HCT116 (cell line): ENCODE measurements around the gene CNMD. TPM values are rescaled to one million over a fixed set of nuclear protein-coding genes. Genes with fewer than 3 reads are reported as not detected.

Source experiments
- ATAC-seq: fragments of 200-7000 bp; cut with Tn5 transposase; 2 replicates; pipeline ENCODE4 v1.9.1; 2020; ENCODE audit warnings: mild to moderate bottlenecking, moderate library complexity
- BruUV-seq: library from RNA; stranded (reverse); fragments of 400-500 nt; replicated peaks from 2 replicates; lab custom pipeline; 2021; lab: Mats Ljungman, UMichigan
- CTCF ChIA-PET: fragments of 300-600 bp; sonication (Branson Sonifier 250); formaldehyde crosslinking; loops from one replicate; lab custom pipeline; 2021; ENCODE audit warnings: antibody characterized with exemption; lab: Charles Lee
- POLR2A ChIA-PET: fragments of 300-600, 350-600 bp; sonication (Branson Sonifier 250); formaldehyde crosslinking; loops from one replicate; lab custom pipeline; 2021; ENCODE audit warnings: antibody characterized with exemption; lab: Charles Lee
- RAD21 ChIA-PET, 2 experiments: fragments of 300-600 bp; sonication (Branson Sonifier 250); formaldehyde crosslinking; loops; one replicate each; lab custom pipeline; 2023; ENCODE audit warnings: low total read pairs in 2 of 2; ENCODE audit not compliant: uncharacterized antibody in 2 of 2, unreplicated experiment in 2 of 2, low non-redundant PET in 1 of 2; lab: Charles Lee
- DNase-seq: peaks from one replicate; pipeline ENCODE4 v3.0.0-alpha.2; 2010; ENCODE audit warnings: low read depth, low spot score
- H2AFZ ChIP-seq: fragments of 200-600 bp; shearing (Covaris generic), sonication (generic); 2 replicates; pipeline ENCODE4 v1.6.1; 2017; ENCODE audit warnings: low read depth, mixed run types, mixed read lengths, antibody characterized with exemption, low read length; ENCODE audit not compliant: poor library complexity, severe bottlenecking
- H3K27ac ChIP-seq: 2 replicates; pipeline ENCODE4 v1.5.1; 2012; ENCODE audit warnings: low read depth, low read length
- H3K27me3 ChIP-seq: fragments of 200-600 bp; sonication (generic); 2 replicates; pipeline ENCODE4 v1.6.1; 2016; ENCODE audit warnings: mixed run types, low read length, mixed read lengths; ENCODE audit not compliant: insufficient read depth
- H3K36me3 ChIP-seq, 2 experiments: fragments of 200-500 bp in 1 of 2; fragments of 200-600 bp in 1 of 2; sonication (Bioruptor generic) in 1 of 2; sonication (generic) in 1 of 2; 2 replicates each; pipeline versions ENCODE4 v1.5.1 to v1.6.1; 2014 to 2016; ENCODE audit warnings: low read length in 2 of 2, inconsistent platforms in 1 of 2, mixed read lengths in 1 of 2, mixed run types in 1 of 2; ENCODE audit not compliant: insufficient read depth in 2 of 2, control insufficient read depth in 1 of 2
- H3K4me1 ChIP-seq, 2 experiments: fragments of 200-600 bp in 1 of 2; sonication (generic) in 1 of 2; 2 replicates each; pipeline versions ENCODE4 v1.5.1 to v1.6.1; 2012 to 2017; ENCODE audit warnings: low read length in 2 of 2, inconsistent platforms in 1 of 2, mild to moderate bottlenecking in 1 of 2, mixed read lengths in 1 of 2, mixed run types in 1 of 2, moderate library complexity in 1 of 2; ENCODE audit not compliant: insufficient read depth in 2 of 2, control insufficient read depth in 1 of 2
- H3K4me2 ChIP-seq: fragments of 200-600 bp; sonication (generic); 2 replicates; pipeline ENCODE4 v1.6.1; 2017; ENCODE audit warnings: mixed run types, low read length, mixed read lengths
- H3K4me3 ChIP-seq, 2 experiments: fragments of 200-600 bp in 1 of 2; sonication (generic) in 1 of 2; replicated peaks in 1 of 2; 2 replicates each; pipeline ENCODE4 v1.5.1; 2011 to 2016; ENCODE audit warnings: low read length in 2 of 2, control low read depth in 1 of 2, low read depth in 1 of 2, mild to moderate bottlenecking in 1 of 2, mixed read lengths in 1 of 2, mixed run types in 1 of 2
- H3K79me2 ChIP-seq: fragments of 200-600 bp; sonication (generic); 2 replicates; pipeline ENCODE4 v1.6.1; 2017; ENCODE audit warnings: mild to moderate bottlenecking, mixed run types, low read length, moderate library complexity, mixed read lengths; ENCODE audit not compliant: insufficient read depth
- H3K9ac ChIP-seq: fragments of 200-600 bp; sonication (generic); 2 replicates; pipeline ENCODE4 v1.6.1; 2016; ENCODE audit warnings: low read length, mixed read lengths
- H3K9me2 ChIP-seq: fragments of 200-600 bp; sonication (generic), shearing (Covaris generic); 2 replicates; pipeline ENCODE4 v1.6.1; 2017; ENCODE audit warnings: mixed run types, mild to moderate bottlenecking, moderate library complexity; ENCODE audit not compliant: insufficient read depth
- H3K9me3 ChIP-seq, 2 experiments: fragments of 200-500 bp in 1 of 2; fragments of 200-600 bp in 1 of 2; sonication (Bioruptor generic) in 1 of 2; sonication (generic) in 1 of 2; 2 replicates each; pipeline ENCODE4 v1.6.1; 2014 to 2017; ENCODE audit warnings: low read length in 2 of 2, mixed read lengths in 2 of 2, inconsistent platforms in 1 of 2, low read depth in 1 of 2, mild to moderate bottlenecking in 1 of 2, mixed run types in 1 of 2, moderate library complexity in 1 of 2; ENCODE audit not compliant: control insufficient read depth in 1 of 2, insufficient read depth in 1 of 2
- H4K20me1 ChIP-seq: fragments of 200-600 bp; sonication (generic), shearing (Covaris generic); 2 replicates; pipeline ENCODE4 v1.6.1; 2017; ENCODE audit warnings: mixed run types, mild to moderate bottlenecking, moderate library complexity; ENCODE audit not compliant: insufficient read depth
- ATF3 ChIP-seq: IDR thresholded peaks from 2 replicates; pipeline ENCODE4 v1.6.1; 2012
- CBX3 ChIP-seq: IDR thresholded peaks from 2 replicates; pipeline ENCODE4 v1.6.1; 2012; ENCODE audit warnings: low read depth
- CEBPB ChIP-seq: IDR thresholded peaks from 2 replicates; pipeline ENCODE4 v1.6.1; 2012; ENCODE audit warnings: low read depth
- CTCF ChIP-seq, 3 experiments: fragments of 200-600 bp in 1 of 3; sonication (generic) in 1 of 3; IDR thresholded peaks in 2 of 3; conservative IDR thresholded peaks in 1 of 3; 2 replicates each; pipeline ENCODE4 v1.5.1; 2012 to 2017; ENCODE audit warnings: low read depth in 2 of 3, low read length in 2 of 3, antibody characterized with exemption in 1 of 3, borderline replicate concordance in 1 of 3, control low read depth in 1 of 3, mild to moderate bottlenecking in 1 of 3, mixed read lengths in 1 of 3, mixed run types in 1 of 3, moderate library complexity in 1 of 3; ENCODE audit not compliant: insufficient read depth in 1 of 3
- EGR1 ChIP-seq: IDR thresholded peaks from 2 replicates; pipeline ENCODE4 v1.6.1; 2012; ENCODE audit warnings: low read depth
- EZH2 ChIP-seq: fragments of 200-600 bp; sonication (generic); IDR thresholded peaks from 2 replicates; pipeline ENCODE4 v1.6.1; 2017; ENCODE audit warnings: antibody characterized with exemption, mixed run types
- EZH2phosphoT487 ChIP-seq: fragments of 200-600 bp; IDR thresholded peaks from 2 replicates; pipeline ENCODE4 v1.6.1; 2018; ENCODE audit warnings: antibody characterized with exemption, borderline replicate concordance
- FOSL1 ChIP-seq: IDR thresholded peaks from 2 replicates; pipeline ENCODE4 v1.6.1; 2012; ENCODE audit warnings: low read depth
- JUND ChIP-seq: IDR thresholded peaks from 2 replicates; pipeline ENCODE4 v1.6.1; 2012
- MAX ChIP-seq: IDR thresholded peaks from 2 replicates; pipeline ENCODE4 v1.6.1; 2012
- POLR2AphosphoS5 ChIP-seq: IDR thresholded peaks from 2 replicates; pipeline ENCODE4 v1.6.1; 2011; ENCODE audit warnings: mild to moderate bottlenecking, low read depth, low read length, moderate library complexity
- RAD21 ChIP-seq: IDR thresholded peaks from 2 replicates; pipeline ENCODE4 v1.6.1; 2012; ENCODE audit warnings: low read depth, mild to moderate bottlenecking
- REST ChIP-seq: IDR thresholded peaks from 2 replicates; pipeline ENCODE4 v1.6.1; 2012; ENCODE audit warnings: low read depth
- SP1 ChIP-seq: IDR thresholded peaks from 2 replicates; pipeline ENCODE4 v1.6.1; 2012; ENCODE audit warnings: low read depth
- TCF7L2 ChIP-seq: IDR thresholded peaks from 2 replicates; pipeline ENCODE4 v1.7.0; 2011; ENCODE audit warnings: borderline replicate concordance, inconsistent platforms; ENCODE audit not compliant: insufficient read depth, insufficient read length; ENCODE audit errors: extremely low read depth
- YY1 ChIP-seq: IDR thresholded peaks from 2 replicates; pipeline ENCODE4 v1.6.1; 2011; ENCODE audit warnings: low read length, low read depth, moderate library complexity, mild to moderate bottlenecking; ENCODE audit not compliant: insufficient replicate concordance; ENCODE audit errors: extremely low read depth
- ZBTB33 ChIP-seq: IDR thresholded peaks from 2 replicates; pipeline ENCODE4 v1.6.1; 2011; ENCODE audit warnings: mild to moderate bottlenecking, low read length, moderate library complexity; ENCODE audit not compliant: insufficient replicate concordance; ENCODE audit errors: extremely low read depth
- ZFX ChIP-seq: fragments of 450-650 bp; IDR thresholded peaks from 2 replicates; pipeline ENCODE4 v1.6.1; 2017
- ZNF274 ChIP-seq: fragments of 200-500 bp; sonication (Bioruptor generic); IDR thresholded peaks from 2 replicates; pipeline ENCODE4 v1.6.1; 2014; ENCODE audit warnings: mild to moderate bottlenecking, low read depth, low read length, inconsistent platforms
- intact Hi-C: fragments of 100-400 bp; cut with micrococcal nuclease; formaldehyde crosslinking; loops from 2 replicates; pipeline ENCODE4 v1.10.0; 2022
- total RNA-seq: library from RNA; stranded (reverse); gene quantifications from one replicate; pipeline ENCODE4 v1.2.1, GENCODE V29; 2021; ENCODE audit not compliant: unreplicated experiment

CNMD gene
- total RNA-seq, 1 experiment from 2014 or later = not detected

- BruUV-seq = no TSS peak
- Histone ChIP-seq H3K4me3 (no peak overlapping the region), H3K4me2 (no peak overlapping the region), H4K20me1 (no peaks in the 10 kb centered on the region), H3K4me1 (no peaks in the 10 kb centered on the region), H2AFZ (no peak overlapping the region), H3K27me3 (peaks cover 11% of the 10 kb centered on the region)
- ChIA-PET RAD21 (no interaction called here), POLR2A (no interaction called here)
- intact Hi-C loops = no loop called here
- DNase-seq = no peak
- no peak for TF ChIP-seq ZFX
- TF ChIP-seq FOSL1 = no peak
- TF ChIP-seq SP1 = no peak
- TF ChIP-seq EGR1 = no peak
- TF ChIP-seq ZBTB33 = no peak
- TF ChIP-seq MAX = no peak
- no peak for TF ChIP-seq CEBPB
- no peak for TF ChIP-seq EZH2
- no peak for TF ChIP-seq REST
- no peak for TF ChIP-seq EZH2phosphoT487
- TF ChIP-seq CTCF (IDR thresholded peaks at IDR 0.05 in 2 of 3, conservative IDR thresholded peaks at IDR 0.05 in 1 of 3; ENCODE audit: borderline replicate concordance in 1 of 3, insufficient read depth in 1 of 3, low read depth in 2 of 3, low read length in 2 of 3) = no peak
- TF ChIP-seq POLR2AphosphoS5 = no peak
- no peak for TF ChIP-seq TCF7L2
- TF ChIP-seq YY1 = no peak
- TF ChIP-seq ZNF274 = no peak
- TF ChIP-seq JUND = no peak
- TF ChIP-seq ATF3 = no peak
- TF ChIP-seq RAD21 = no peak
- TF ChIP-seq CBX3 = no peak
- TF ChIP-seq, all 23 proteins: peak for 0
- Histone ChIP-seq H3K9me2 (no peaks in the 10 kb centered on the region), H3K9ac (no peak overlapping the region), H3K79me2 (no peaks in the 10 kb centered on the region), H3K36me3 (no peaks in the 10 kb centered on the region), H3K9me3 (no peaks in the 10 kb centered on the region), H3K27ac (no peak overlapping the region)
- CTCF ChIA-PET = interaction anchor here (1.3 to 2.0 kb wide), 2 partner anchors 65 to 223 kb away, joined by 5 to 6 read pairs; no protein-coding TSS in a partner anchor
- no peak for ATAC-seq
Observed at GRCh38 chr13:52744842-52745375, 5.3 kb upstream of the CNMD start.
